Measurements from ENCODE around the gene FPR1.
A peak's percentile ranks its signal among the peaks of the same experiment; 100 is the strongest.

Gene FPR1

GRCh38 chr19:51711702-51712101 is 40.0 kb downstream of the FPR1 start:
- Histone ChIP-seq H3K27me3 (ENCODE audit: low read length) (no peaks in the 10 kb centered on the region), H3K9me2 (replicated peaks; ENCODE audit: insufficient read depth, low read length) (no peaks in the 10 kb centered on the region), H3K79me2 (ENCODE audit: insufficient read depth, low read length) (no peaks in the 10 kb centered on the region), H4K20me1 (ENCODE audit: low read depth, low read length) (no peaks in the 10 kb centered on the region), H3K9ac (ENCODE audit: low read length) (no peak overlapping the region), H3K36me3 (ENCODE audit: low read length) (no peaks in the 10 kb centered on the region), H3K4me3 (ENCODE audit: insufficient read depth, low read length, poor library complexity, severe bottlenecking) (no peak overlapping the region), H2AFZ (ENCODE audit: low read depth, low read length, severe bottlenecking) (no peak overlapping the region), H3K27ac (ENCODE audit: low read depth, low read length) (no peak overlapping the region), H3K4me2 (ENCODE audit: low read depth, low read length, poor library complexity, severe bottlenecking) (peak overlapping the region; percentile 20), H3F3A (ENCODE audit: insufficient read depth) (no peaks in the 10 kb centered on the region), H3K9me3 (ENCODE audit: insufficient read depth, low read length) (no peaks in the 10 kb centered on the region)
- TF ChIP-seq CTCF (IDR thresholded peaks at IDR 0.05; ENCODE audit: insufficient read depth, low read length, poor library complexity, severe bottlenecking), result no peak
- no peak for TF ChIP-seq EZH2phosphoT487 (conservative IDR thresholded peaks at IDR 0.05; ENCODE audit: low read length)

- Histone ChIP-seq H3K79me2 (ENCODE audit: insufficient read depth, low read length) (no peaks in the 10 kb centered on the region), H3K9me2 (replicated peaks; ENCODE audit: insufficient read depth, low read length) (no peaks in the 10 kb centered on the region), H3K27ac (ENCODE audit: low read depth, low read length) (no peak overlapping the region), H3K9me3 (ENCODE audit: insufficient read depth, low read length) (no peaks in the 10 kb centered on the region), H4K20me1 (ENCODE audit: low read depth, low read length) (no peaks in the 10 kb centered on the region), H3K27me3 (ENCODE audit: low read length) (no peaks in the 10 kb centered on the region), H3K36me3 (ENCODE audit: low read length) (no peaks in the 10 kb centered on the region), H3F3A (ENCODE audit: insufficient read depth) (no peaks in the 10 kb centered on the region), H3K9ac (ENCODE audit: low read length) (no peak overlapping the region), H3K4me3 (ENCODE audit: insufficient read depth, low read length, poor library complexity, severe bottlenecking) (no peak overlapping the region), H2AFZ (ENCODE audit: low read depth, low read length, severe bottlenecking) (no peak overlapping the region), H3K4me2 (ENCODE audit: low read depth, low read length, poor library complexity, severe bottlenecking) (no peak overlapping the region)
- TF ChIP-seq CTCF (IDR thresholded peaks at IDR 0.05; ENCODE audit: insufficient read depth, low read length, poor library complexity, severe bottlenecking) (no peak), EZH2phosphoT487 (conservative IDR thresholded peaks at IDR 0.05; ENCODE audit: low read length) (no peak)
These were observed 41.5 kb downstream of the FPR1 start for GRCh38 chr19:51710163-51710562.

- Histone ChIP-seq H3K9ac (ENCODE audit: low read length) (no peak overlapping the region), H3K4me2 (ENCODE audit: low read depth, low read length, poor library complexity, severe bottlenecking) (no peak overlapping the region), H3K79me2 (ENCODE audit: insufficient read depth, low read length) (0 out of 2 replicates have a peak, but pooled peaks cover 2% of the 10 kb centered on the region), H3K4me3 (ENCODE audit: insufficient read depth, low read length, poor library complexity, severe bottlenecking) (no peak overlapping the region), H3K36me3 (ENCODE audit: low read length) (no peaks in the 10 kb centered on the region), H3F3A (ENCODE audit: insufficient read depth) (no peaks in the 10 kb centered on the region), H2AFZ (ENCODE audit: low read depth, low read length, severe bottlenecking) (no peak overlapping the region), H3K9me2 (replicated peaks; ENCODE audit: insufficient read depth, low read length) (no peaks in the 10 kb centered on the region), H3K27me3 (ENCODE audit: low read length) (no peaks in the 10 kb centered on the region), H4K20me1 (ENCODE audit: low read depth, low read length) (no peaks in the 10 kb centered on the region), H3K27ac (ENCODE audit: low read depth, low read length) (no peak overlapping the region), H3K9me3 (ENCODE audit: insufficient read depth, low read length) (no peaks in the 10 kb centered on the region)
- TF ChIP-seq CTCF (IDR thresholded peaks at IDR 0.05; ENCODE audit: insufficient read depth, low read length, poor library complexity, severe bottlenecking), result no peak
- no peak for TF ChIP-seq EZH2phosphoT487 (conservative IDR thresholded peaks at IDR 0.05; ENCODE audit: low read length)
These were observed 42.1 kb downstream of the FPR1 start for GRCh38 chr19:51709575-51709974.
